DOHH2 (cell line): ENCODE results near the gene ZNF593.

Experiments used
- EZH2phosphoT487 ChIP-seq: fragments of 200-600 bp; sonication (generic); IDR thresholded peaks from 2 replicates; pipeline ENCODE4 v1.6.1; 2017; ENCODE audit warnings: borderline replicate concordance, mild to moderate bottlenecking, antibody characterized with exemption, low read length, moderate library complexity, mixed read lengths
- TF ChIP-seq, protein P1 (sequence below): fragments of 200-600 bp; sonication (generic); IDR thresholded peaks from one replicate; pipeline ENCODE4 v1.5.1; 2014; ENCODE audit warnings: antibody characterized with exemption, mild to moderate bottlenecking, low read depth, low read length; ENCODE audit not compliant: poor library complexity, severe bottlenecking

DNA sequence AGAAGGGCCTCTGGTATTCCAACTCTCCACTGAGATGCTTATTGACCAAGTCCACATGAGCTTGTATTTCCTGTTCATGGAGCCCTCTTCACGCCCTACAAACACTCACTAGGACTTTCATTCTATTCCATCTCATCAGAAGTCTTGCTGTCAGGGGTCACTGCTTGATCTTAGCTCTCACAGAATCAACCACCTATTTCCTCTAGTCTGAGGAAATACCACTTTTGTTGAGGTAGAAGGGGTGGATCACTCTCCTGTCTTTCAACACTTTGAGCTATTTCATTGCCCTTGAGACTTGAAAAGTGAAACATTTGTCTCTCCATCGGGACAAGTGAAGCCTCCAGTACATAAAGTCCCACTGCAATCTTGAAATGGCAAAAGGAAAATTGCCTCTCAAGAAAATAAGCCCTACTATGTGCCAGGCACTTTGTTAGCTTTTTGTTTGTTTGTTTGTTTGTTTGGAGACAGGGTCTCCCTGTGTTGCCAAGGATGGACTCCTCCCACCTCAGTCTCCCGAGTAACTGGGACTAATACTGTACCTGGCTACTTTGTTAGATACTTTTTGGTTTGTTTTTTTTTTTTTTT, 30.6 kb upstream of the ZNF593 start:
- TF ChIP-seq EZH2phosphoT487: no peak
- TF ChIP-seq, protein P1, sequence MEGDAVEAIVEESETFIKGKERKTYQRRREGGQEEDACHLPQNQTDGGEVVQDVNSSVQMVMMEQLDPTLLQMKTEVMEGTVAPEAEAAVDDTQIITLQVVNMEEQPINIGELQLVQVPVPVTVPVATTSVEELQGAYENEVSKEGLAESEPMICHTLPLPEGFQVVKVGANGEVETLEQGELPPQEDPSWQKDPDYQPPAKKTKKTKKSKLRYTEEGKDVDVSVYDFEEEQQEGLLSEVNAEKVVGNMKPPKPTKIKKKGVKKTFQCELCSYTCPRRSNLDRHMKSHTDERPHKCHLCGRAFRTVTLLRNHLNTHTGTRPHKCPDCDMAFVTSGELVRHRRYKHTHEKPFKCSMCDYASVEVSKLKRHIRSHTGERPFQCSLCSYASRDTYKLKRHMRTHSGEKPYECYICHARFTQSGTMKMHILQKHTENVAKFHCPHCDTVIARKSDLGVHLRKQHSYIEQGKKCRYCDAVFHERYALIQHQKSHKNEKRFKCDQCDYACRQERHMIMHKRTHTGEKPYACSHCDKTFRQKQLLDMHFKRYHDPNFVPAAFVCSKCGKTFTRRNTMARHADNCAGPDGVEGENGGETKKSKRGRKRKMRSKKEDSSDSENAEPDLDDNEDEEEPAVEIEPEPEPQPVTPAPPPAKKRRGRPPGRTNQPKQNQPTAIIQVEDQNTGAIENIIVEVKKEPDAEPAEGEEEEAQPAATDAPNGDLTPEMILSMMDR: no peak
